Glutamatergic neuron (in vitro differentiated cells): ENCODE results near the gene CBX2. TPM values are rescaled to one million over a fixed set of nuclear protein-coding genes. Genes with fewer than 3 reads are reported as not detected.

Experiments used
- DNase-seq: peaks from one replicate; pipeline ENCODE4 v3.0.0; 2022
- H3K27ac Mint-ChIP-seq: one replicate; pipeline ENCODE4 v1.8.0; 2020; ENCODE audit warnings: mild to moderate bottlenecking, mixed read lengths, inconsistent platforms; ENCODE audit not compliant: unreplicated experiment
- H3K27me3 Mint-ChIP-seq: one replicate; pipeline ENCODE4 v1.8.0; 2020; ENCODE audit warnings: mild to moderate bottlenecking, moderate library complexity, mixed read lengths, inconsistent platforms; ENCODE audit not compliant: unreplicated experiment
- H3K36me3 Mint-ChIP-seq: one replicate; pipeline ENCODE4 v1.8.0; 2020; ENCODE audit warnings: mild to moderate bottlenecking, mixed read lengths, inconsistent platforms; ENCODE audit not compliant: unreplicated experiment
- H3K4me1 Mint-ChIP-seq: one replicate; pipeline ENCODE4 v1.8.0; 2020; ENCODE audit warnings: mild to moderate bottlenecking, low read depth, mixed read lengths, inconsistent platforms; ENCODE audit not compliant: unreplicated experiment
- H3K4me3 Mint-ChIP-seq: one replicate; pipeline ENCODE4 v1.8.0; 2020; ENCODE audit warnings: mild to moderate bottlenecking, mixed read lengths, inconsistent platforms; ENCODE audit not compliant: unreplicated experiment
- H3K9me3 Mint-ChIP-seq: one replicate; pipeline ENCODE4 v1.8.0; 2020; ENCODE audit warnings: mild to moderate bottlenecking, moderate library complexity, mixed read lengths, inconsistent platforms; ENCODE audit not compliant: unreplicated experiment
- CTCF ChIP-seq: fragments of 200-600 bp; sonication (generic); IDR thresholded peaks from one replicate; pipeline ENCODE4 v1.5.0; 2021; ENCODE audit not compliant: partially characterized antibody, unreplicated experiment
- long read RNA-seq: library from polyadenylated mRNA; unstranded; transcript quantifications from one replicate; pipeline ENCODE4 v2.0.0, GENCODE V29; 2020; ENCODE audit not compliant: unreplicated experiment
- total RNA-seq: library from RNA; stranded (reverse); fragmentation: NEBNext Ultra II Directional; extraction: Animal tissue kit (Norgen Biotek cat#: 25700); gene quantifications from one replicate; pipeline ENCODE4 v1.2.1, GENCODE V29; 2021; ENCODE audit not compliant: unreplicated experiment

Gene CBX2
- total RNA-seq: 78.8 TPM
- long read RNA-seq, full-length matches to known transcripts: 1 of 5 reads
- long read RNA-seq, partial matches to known transcripts: 0 of 5 reads
- long read RNA-seq, other reads (novel, unspliced or antisense): 4 of 5 reads

GRCh38 chr17:79777894-79778503 is at the start of gene CBX2:
CBX2 (plus strand) TSS chr17:79778148; CDS start chr17:79778236, 88 bp downstream.
- no peak for TF ChIP-seq CTCF
- Mint-ChIP-seq H3K27me3 (peaks cover 18% of the 10 kb centered on the region), H3K4me1 (peaks cover 32% of the 10 kb centered on the region), H3K36me3 (peaks cover 7% of the 10 kb centered on the region), H3K9me3 (peaks cover 16% of the 10 kb centered on the region), H3K27ac (peak within 1 kb of the TSS; percentile 91), H3K4me3 (peak within 1 kb of the TSS; percentile 96)
- peak; percentile 87 for DNase-seq

GRCh38 chr17:79728169-79728907 is 49.6 kb upstream of the CBX2 start:
- peak; percentile 86 for DNase-seq
- Mint-ChIP-seq H3K4me1 (no peaks in the 10 kb centered on the region), H3K4me3 (peak overlapping the region; percentile 42), H3K27me3 (peaks cover 3% of the 10 kb centered on the region), H3K9me3 (peaks cover 5% of the 10 kb centered on the region), H3K36me3 (no peaks in the 10 kb centered on the region), H3K27ac (peak overlapping the region; percentile 73)
- TF ChIP-seq CTCF: no peak

GRCh38 chr17:79728908-79729471 is 49.0 kb upstream of the CBX2 start:
- Mint-ChIP-seq H3K4me3 (no peak overlapping the region), H3K27ac (no peak overlapping the region)

GRCh38 chr17:79729761-79730160 is 48.2 kb upstream of the CBX2 start:
- no peak overlapping the region for H3K4me3 Mint-ChIP-seq
- no peaks in the 10 kb centered on the region for H3K36me3 Mint-ChIP-seq
- H3K27me3 Mint-ChIP-seq: peaks cover 5% of the 10 kb centered on the region
- H3K9me3 Mint-ChIP-seq: peaks cover 5% of the 10 kb centered on the region
- no peak overlapping the region for H3K27ac Mint-ChIP-seq
- no peaks in the 10 kb centered on the region for H3K4me1 Mint-ChIP-seq
- DNase-seq: no peak
- TF ChIP-seq CTCF: no peak

More at GRCh38 chr17:79728908-79729471, 49.0 kb upstream of the CBX2 start:
- no peaks in the 10 kb centered on the region for H3K4me1 Mint-ChIP-seq
- peaks cover 5% of the 10 kb centered on the region for H3K27me3 Mint-ChIP-seq
- DNase-seq: no peak
- no peaks in the 10 kb centered on the region for H3K36me3 Mint-ChIP-seq
- TF ChIP-seq CTCF: no peak
- H3K9me3 Mint-ChIP-seq: peaks cover 5% of the 10 kb centered on the region
